ENCODE measurements around the gene CETP. TPM values are rescaled to one million over a fixed set of nuclear protein-coding genes. Genes with fewer than 3 reads are reported as not detected.

The CETP gene
- total and polyA plus RNA-seq, 7 donors, result 0.36 to 2.1 (median 0.88) TPM; not detected in 3

DNA sequence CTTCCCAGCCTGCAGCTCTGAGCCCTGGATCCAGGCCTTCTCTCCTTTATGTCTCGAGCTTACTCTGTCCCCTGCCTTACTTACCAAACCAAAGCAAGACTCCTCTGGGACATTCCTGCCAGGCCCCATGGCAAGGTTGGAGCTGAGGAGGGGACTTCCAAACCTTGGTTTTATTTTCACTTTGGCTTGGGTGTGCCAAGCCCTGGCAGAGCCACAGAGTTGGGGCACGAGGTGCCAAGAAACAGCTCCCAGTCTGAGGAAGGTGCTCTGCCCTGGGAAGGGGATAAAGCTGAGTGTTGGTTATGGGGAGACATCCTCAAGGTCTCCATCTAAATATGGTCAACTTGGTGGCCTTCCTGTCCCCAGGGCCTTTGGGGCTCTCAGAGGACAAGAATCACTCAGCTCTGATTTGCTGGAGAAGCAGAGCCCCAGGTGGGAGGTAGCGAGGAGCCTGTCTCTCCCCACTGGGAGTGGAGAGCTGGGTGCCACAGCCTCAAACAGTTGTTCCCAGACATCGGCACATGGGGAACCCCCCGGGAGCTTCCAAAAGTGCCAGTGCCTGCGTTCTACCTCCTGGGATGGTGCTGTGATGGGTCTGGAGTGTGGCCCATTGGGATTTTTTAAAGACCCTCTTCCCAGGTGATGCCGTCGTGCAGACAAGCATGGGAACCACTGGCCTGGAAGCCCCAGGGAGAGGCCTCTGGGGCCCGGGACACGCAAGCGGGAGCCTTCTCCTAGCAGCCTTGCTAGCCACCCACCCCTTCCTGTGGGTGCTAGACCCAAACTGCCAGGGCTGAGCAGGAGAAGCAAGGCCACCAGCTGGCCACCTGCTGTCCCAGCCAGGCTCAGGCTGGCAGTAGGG lies 37.9 kb downstream of the CETP start:
- no peaks in the 10 kb centered on the region for H3K27me3 ChIP-seq
- H3K9me3 ChIP-seq, result no peaks in the 10 kb centered on the region
- TF ChIP-seq EP300 (IDR thresholded peaks at IDR 0.05) (no peak), POLR2AphosphoS5 (IDR thresholded peaks at IDR 0.05) (no peak), CTCF (IDR thresholded peaks at IDR 0.05) (no peak), POLR2A (IDR thresholded peaks at IDR 0.05) (no peak)
- H3K4me1 ChIP-seq, result peaks cover 0 to 14% (median 6%) of the 10 kb centered on the region in 4 donors
- WGBS, 2 donors, result 76 to 85% methylated on average over 11 of the region's 11 CpGs
- intact Hi-C loops (cut with DNase I), result no loop called here
- H3K27ac ChIP-seq, result peak overlapping the region in 3 of 4 donors; percentile 16 to 66 (median 51)
- peak; percentile 47 for DNase-seq
- peaks cover 0 to 8% (median 0%) of the 10 kb centered on the region in 4 donors for H3K36me3 ChIP-seq
- no peak overlapping the region for H3K4me3 ChIP-seq

- intact Hi-C loops (cut with DNase I), result no loop called here
- Histone ChIP-seq H3K27me3 (no peaks in the 10 kb centered on the region), H3K27ac (peak overlapping the region in 3 of 4 donors; percentile 16 to 66 (median 51)), H3K36me3 (peaks cover 0 to 14% (median 0%) of the 10 kb centered on the region in 4 donors), H3K4me1 (peaks cover 0 to 14% (median 6%) of the 10 kb centered on the region in 4 donors), H3K9me3 (no peaks in the 10 kb centered on the region), H3K4me3 (no peak overlapping the region)
- DNase-seq, result peak; percentile 14
- 71 to 81% methylated on average over 5 of the region's 5 CpGs for WGBS, 2 donors
- peak in 2 of 4 donors; percentile 4 to 46 for TF ChIP-seq POLR2AphosphoS5 (IDR thresholded peaks at IDR 0.05)
- no peak for TF ChIP-seq EP300 (IDR thresholded peaks at IDR 0.05)
- TF ChIP-seq POLR2A (IDR thresholded peaks at IDR 0.05), result no peak
- no peak for TF ChIP-seq CTCF (IDR thresholded peaks at IDR 0.05)
Measured at GRCh38 chr16:57000271-57001025, 38.7 kb downstream of the CETP start.

- Histone ChIP-seq H3K9me3 (no peaks in the 10 kb centered on the region), H3K4me1 (peaks cover 0 to 14% (median 6%) of the 10 kb centered on the region in 4 donors), H3K27ac (peak overlapping the region in 2 of 4 donors; percentile 51 to 66), H3K4me3 (no peak overlapping the region), H3K36me3 (peaks cover 0 to 14% (median 0%) of the 10 kb centered on the region in 4 donors), H3K27me3 (no peaks in the 10 kb centered on the region)
- TF ChIP-seq CTCF (IDR thresholded peaks at IDR 0.05), result no peak
- no peak for TF ChIP-seq POLR2AphosphoS5 (IDR thresholded peaks at IDR 0.05)
- no peak for TF ChIP-seq EP300 (IDR thresholded peaks at IDR 0.05)
- no peak for TF ChIP-seq POLR2A (IDR thresholded peaks at IDR 0.05)
- 88 to 93% methylated on average over 8 of the region's 8 CpGs for WGBS, 2 donors
- intact Hi-C loops (cut with DNase I), result no loop called here
- DNase-seq, result no peak
Measured at GRCh38 chr16:57001026-57001679, 39.4 kb downstream of the CETP start.

GRCh38 chr16:57003439-57004386 lies 42.0 kb downstream of the CETP start:
- H3K4me3 ChIP-seq, result no peak overlapping the region
- no peaks in the 10 kb centered on the region for H3K9me3 ChIP-seq
- intact Hi-C loops (cut with DNase I), result no loop called here
- no peaks in the 10 kb centered on the region for H3K27me3 ChIP-seq
- H3K4me1 ChIP-seq, result peaks cover 0 to 14% (median 6%) of the 10 kb centered on the region in 4 donors
- WGBS, 2 donors, result 77 to 90% methylated on average over 22 of the region's 22 CpGs
- no peak overlapping the region for H3K27ac ChIP-seq
- TF ChIP-seq EP300 (IDR thresholded peaks at IDR 0.05), result no peak
- no peak for TF ChIP-seq POLR2A (IDR thresholded peaks at IDR 0.05)
- TF ChIP-seq POLR2AphosphoS5 (IDR thresholded peaks at IDR 0.05), result no peak
- TF ChIP-seq CTCF (IDR thresholded peaks at IDR 0.05), result no peak
- peak; percentile 44 for DNase-seq
- peaks cover 0 to 14% (median 0%) of the 10 kb centered on the region in 4 donors for H3K36me3 ChIP-seq

All from sigmoid colon (tissue), 7 donors.